ENCODE results near the gene STX12.

- TF ChIP-seq CTCF (IDR thresholded peaks at IDR 0.05) = no peak
- no peak for TF ChIP-seq POLR2A (IDR thresholded peaks at IDR 0.05; ENCODE audit: low read depth)
These were observed 86.0 kb downstream of the STX12 start for GRCh38 chr1:27858949-27859576.

Measured in esophagus muscularis mucosa (tissue), 3 donors.